GM19025 (cell line): ENCODE data around the gene TRAPPC12.

Source experiments
- ATAC-seq: cut with Tn5 transposase; IDR thresholded peaks from one replicate; pipeline ENCODE4 v1.9.1; 2021; ENCODE audit warnings: mild to moderate bottlenecking, low read depth, moderate library complexity; ENCODE audit not compliant: unreplicated experiment

TRAPPC12 gene

DNA sequence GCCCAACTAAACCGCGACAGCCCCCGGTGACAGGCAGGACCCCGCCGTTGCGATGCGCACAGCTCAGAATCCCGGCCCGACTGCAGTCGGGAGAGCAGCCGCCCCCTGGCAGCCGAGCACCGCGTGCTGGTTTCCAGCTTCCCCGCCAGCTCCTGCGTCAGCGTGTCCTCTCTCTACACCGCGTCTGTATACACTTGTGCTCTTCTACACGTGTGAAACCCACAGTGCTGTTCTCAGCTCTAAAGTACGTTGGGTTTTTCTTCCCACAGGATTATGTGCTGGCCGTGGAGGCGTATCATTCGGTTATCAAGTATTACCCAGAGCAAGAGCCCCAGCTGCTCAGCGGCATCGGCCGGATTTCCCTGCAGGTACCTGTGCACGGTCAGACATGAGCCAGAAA is 85.8 kb downstream of the TRAPPC12 start:
- no peak for ATAC-seq

DNA sequence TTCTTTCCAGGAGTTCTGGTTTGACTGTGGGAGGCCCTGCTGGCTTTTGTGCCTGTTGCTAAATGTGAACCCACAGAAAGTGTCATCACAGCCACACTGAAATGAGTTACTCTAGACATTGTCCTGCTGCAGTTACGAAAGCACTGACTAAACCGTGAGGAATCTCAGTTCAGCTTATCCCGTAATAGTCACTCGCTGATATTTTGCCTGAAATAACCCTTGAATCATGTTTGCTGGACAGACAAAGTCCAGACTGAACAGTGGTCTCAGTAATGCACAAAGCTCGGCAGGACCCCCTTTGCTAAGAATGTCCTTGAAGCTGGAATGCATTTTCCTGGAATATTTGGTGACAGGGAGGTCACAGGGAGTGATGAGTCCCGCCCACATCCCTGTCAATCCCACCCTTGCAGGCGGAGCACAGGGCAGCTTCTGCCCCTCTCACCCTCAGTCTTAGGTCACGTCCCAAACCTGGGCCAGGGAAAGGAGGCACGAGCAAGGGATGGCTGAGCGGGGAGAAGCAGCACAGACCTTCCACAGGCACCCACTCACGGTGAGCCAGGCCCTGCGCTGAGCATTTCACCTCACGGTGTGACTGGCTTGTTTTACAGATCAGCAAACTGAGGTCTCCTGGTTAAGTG is 86.5 kb downstream of the TRAPPC12 start:
- ATAC-seq, result no peak

DNA sequence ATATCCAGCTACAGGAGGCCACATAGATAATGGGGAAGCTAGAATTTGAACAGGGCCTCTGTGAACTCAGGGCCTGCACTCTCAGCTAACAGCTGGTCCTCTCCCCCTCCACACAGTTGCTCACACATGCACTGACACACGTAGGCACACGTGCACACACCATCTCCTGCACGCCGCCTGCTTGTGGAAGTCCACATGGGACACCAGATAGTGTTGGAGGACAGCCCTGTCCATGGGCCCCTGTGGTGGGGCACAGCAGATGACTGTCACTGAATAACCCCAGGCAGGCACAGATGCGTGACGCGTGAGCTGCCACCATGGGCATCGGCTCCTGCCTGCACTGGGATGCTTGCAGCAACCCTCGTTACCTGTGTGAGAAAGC is 87.0 kb downstream of the TRAPPC12 start:
- ATAC-seq, result no peak

DNA sequence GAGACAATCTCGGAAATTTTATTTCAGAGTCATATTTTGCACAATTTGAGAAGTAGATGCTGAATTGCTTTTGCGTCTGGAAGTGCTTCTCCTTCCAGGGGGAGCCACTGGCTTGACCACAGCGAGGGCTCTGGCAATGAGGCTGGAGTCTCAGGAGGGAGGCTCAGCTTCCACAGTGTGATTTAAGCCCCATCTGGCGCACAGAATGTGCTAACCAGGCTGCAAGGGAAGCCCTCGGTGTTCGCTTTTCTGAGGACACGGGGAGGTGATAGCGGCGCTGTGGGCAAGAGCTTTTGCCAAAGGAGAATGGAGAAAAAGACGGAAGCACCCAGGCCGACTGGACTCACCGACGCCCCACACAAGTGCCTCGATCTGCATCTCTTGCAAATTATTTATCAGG is 87.5 kb downstream of the TRAPPC12 start:
- ATAC-seq, result no peak

DNA sequence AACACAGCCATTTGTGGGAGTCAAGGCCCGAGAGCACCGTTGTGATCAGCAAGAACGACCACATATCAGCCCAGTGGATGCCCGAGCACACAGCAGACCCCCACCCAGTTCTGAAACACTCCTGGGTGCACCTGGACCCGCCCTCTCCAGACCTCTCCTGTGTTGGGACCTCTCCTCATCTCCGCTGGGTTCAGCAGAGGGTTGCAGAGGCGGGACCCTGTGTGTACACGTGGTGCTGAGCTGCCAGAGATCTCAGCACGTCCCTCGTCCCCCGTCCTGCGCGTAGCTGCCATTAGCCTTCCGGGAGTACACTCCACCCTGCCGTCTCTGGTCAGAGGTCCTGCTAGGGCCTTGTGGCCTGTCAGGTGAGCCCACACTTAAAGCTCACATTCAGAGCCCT is 88.2 kb downstream of the TRAPPC12 start:
- ATAC-seq, result no peak

DNA sequence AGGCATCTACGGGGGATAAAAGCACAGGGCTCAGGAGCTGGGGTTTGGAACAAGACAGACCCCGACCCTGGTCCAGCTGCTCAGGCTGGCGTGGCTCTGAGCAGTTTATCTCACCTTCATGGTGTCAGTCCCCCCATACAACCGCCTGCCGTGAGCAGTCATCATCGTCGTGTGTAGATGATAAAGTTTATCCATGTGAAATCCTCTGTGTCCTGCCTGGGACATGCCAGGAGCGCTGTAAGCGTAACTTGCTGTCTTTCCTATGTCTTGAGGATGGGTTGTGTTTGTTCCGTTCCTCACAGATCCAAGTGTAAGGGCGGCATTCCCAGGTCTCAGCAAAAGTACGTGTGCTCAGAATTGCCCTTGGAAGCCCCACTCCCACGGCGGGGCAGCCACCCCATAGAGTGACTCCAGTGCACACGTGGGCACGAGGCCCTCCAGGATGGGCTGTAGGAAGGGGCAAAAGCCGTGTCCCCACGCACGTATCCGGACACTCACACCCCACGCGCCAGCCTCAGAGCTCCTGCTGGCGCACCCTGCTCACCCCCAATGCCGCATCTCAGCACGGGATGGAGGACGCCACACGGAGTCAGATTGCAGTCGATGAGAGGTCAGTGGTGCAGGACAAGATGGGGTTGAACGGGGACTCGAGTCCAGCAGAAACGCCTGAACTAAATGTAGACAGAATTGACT is 88.9 kb downstream of the TRAPPC12 start:
- no peak for ATAC-seq

DNA sequence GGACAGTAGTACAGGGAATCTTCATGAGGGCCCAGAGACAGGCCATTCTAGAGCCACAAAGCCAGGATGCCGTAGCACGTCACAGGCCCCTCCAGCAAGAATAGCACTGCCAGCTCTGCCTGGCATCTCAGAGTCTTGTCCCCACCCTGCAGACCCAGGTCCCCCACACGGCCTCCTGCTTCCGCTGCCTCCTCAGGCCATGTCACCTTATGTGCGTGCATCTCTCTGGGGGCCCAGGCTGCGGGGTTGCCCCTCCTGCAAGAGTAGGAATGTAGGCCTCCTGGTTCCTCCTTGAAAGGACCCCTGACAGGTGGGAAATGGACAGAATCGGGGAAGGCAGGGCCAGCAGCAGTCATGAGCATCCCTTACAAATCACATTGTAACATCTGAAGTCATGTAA is 90.0 kb downstream of the TRAPPC12 start:
- no peak for ATAC-seq

DNA sequence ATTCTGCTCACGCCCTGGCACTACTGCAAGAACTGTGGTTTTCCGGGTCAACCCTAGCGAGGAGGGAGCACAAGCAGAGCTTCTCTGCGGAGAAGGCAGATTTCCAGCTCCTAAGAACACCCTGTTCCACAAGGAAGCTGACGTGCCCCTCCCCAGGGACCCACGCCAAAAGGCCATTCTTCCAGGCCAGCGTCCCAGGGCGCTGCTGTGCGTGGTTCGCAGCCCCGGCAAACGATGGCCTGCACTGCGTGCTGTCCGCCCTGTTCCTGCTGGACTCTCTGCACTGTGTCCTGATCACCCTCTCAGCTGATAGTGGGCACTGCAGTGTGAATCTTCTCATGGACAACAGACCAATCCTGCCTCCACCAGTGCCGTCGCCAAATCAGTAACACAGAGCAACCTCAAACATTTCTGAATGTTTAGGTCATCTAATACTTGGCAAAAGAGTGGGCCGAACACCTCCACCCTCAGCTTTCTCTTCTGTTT is 90.7 kb downstream of the TRAPPC12 start:
- ATAC-seq, result no peak

DNA sequence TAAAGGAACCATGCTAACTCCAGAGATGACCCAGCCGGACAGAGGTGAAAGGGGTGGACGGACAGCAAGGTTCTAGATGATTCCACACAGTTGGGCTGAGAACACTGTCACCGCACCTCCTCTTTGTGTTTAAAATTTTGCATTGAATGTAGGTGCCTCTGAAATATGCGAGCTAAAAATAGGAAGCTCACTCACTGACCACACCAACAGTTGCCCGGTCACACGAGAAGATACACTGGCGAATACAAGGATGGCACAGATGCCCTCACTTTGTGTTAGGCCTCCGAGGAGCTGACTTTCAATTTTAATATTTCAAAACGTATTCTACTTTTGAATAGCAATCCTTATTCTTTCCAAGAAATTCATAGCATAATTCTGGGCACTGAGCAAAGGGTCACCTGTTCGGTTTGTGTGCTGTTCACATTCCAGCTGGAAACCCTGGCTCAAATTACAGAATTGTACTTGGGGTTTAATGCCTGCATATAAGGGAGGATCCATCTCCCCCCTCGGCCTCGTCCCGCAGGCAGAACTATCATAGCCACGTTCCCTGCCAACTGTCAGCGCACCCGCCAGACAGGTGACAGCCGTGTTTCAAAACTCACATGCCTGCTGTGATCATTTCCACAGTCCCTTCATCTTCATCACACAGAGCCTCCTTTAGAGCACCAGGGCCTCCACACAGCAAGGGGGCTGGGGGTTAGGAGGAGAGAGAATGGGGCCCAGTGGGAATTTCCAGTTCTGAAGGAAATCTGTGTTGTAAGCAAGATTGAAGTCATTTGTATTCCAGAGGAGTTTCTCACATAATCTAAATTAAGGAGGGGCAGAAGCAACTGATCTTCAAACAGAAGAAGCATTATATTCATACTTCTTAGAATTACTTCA is 91.6 kb downstream of the TRAPPC12 start:
- no peak for ATAC-seq

DNA sequence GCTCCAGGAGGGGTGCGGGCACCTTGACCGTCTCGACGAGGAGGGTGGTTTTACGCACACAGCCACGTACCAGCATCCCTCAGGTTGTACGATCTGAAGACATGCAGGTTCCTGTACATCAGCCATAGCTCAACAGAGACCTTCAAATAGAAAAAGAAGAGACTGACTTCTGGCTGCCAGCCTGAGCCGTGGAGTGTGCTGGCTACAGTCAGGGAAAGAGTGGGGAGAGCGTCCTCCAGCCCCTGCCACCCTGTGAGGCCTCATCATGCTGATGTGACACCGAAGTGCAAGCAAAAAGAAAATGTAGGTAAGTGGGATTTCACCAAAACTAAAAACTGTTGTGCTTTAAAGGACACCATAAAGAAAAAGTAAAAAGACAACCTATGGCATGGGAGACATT is 92.8 kb downstream of the TRAPPC12 start:
- ATAC-seq, result no peak

DNA sequence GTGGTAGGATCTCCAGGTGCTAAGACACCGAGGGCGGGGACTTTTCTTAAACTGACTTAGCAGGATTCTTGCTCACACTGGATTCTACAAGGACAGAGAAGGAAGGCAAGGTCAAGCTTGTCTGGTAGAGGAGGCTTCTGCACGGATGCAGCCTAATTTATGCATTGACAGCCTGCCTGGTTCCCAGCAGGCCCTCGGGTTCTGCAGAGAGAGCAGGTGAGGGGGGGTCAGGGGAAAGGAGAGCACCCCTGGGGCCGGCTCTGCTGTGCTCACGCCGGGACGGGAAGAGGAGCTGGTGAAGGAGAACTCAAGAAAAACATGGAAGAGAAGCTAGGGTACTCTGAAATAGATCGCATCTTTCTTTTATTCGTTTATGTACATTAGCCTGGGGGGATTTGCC is 93.5 kb downstream of the TRAPPC12 start:
- ATAC-seq, result no peak

DNA sequence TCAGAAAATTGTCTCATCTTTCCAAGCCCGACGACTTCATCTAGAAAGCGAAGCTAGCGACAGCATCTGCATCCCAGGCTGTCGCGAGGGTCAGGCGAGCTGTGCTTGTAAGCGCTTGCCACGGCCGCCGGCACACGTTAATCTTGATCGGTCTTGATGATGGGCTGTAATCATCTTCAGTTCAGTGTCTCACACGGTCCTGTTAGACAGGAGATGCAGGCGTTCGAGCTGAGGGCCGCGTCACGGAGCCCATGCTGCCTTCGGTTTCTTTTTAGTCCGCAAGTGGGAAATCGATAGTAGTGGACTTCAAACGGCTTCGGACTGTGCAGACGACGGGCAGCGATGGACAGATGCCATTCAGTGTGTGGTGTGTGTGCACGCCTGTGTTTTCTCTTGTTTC is 96.3 kb downstream of the TRAPPC12 start:
- ATAC-seq, result no peak

DNA sequence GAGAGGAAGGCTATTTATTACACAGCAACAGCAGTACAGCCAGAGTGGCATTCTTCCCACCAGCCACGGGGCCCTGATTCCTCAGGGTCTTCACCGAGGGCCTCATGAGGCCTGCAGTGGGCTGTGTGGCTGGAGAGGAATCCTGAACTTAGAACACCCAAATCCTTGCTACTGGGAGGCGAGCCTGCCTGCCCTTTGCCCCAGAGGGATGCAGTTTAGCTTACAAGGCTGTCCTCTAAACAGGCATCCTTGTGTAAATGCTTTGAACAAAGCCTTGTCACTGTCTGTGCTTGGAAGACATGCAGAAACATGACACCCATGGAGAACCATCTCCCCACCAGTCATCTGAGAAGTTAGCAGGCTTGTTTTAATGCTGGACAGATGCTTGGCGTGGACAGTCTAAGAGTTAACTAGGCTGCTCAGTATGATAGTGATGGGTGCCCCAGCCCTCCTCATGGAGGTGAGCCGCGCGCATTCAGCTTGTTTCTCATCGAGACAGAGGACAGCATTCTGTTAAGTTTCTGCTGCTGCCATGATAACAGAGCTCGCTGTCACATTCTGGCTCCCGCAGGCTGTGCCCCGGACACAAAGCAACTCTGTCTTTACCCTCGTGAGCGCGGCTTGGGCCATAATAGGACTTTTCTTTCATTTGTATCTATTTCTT is 97.0 kb downstream of the TRAPPC12 start:
- no peak for ATAC-seq

DNA sequence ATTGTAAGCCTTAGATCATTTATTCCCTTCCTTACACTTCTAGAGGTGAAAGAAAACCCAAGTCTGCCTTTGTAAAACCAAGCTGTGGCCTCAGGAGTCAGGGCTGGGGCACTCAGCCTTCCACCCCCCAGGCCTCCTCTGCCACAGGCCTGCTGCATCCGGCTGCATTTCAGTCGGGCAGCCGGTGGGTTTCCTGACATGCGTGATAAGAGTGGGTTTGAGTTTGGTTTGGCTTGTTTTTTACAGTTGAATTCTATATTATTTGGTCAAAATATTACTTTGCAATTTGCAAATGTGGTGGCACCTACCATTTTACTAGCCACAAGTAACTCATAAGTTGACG is 97.5 kb downstream of the TRAPPC12 start:
- no peak for ATAC-seq

DNA sequence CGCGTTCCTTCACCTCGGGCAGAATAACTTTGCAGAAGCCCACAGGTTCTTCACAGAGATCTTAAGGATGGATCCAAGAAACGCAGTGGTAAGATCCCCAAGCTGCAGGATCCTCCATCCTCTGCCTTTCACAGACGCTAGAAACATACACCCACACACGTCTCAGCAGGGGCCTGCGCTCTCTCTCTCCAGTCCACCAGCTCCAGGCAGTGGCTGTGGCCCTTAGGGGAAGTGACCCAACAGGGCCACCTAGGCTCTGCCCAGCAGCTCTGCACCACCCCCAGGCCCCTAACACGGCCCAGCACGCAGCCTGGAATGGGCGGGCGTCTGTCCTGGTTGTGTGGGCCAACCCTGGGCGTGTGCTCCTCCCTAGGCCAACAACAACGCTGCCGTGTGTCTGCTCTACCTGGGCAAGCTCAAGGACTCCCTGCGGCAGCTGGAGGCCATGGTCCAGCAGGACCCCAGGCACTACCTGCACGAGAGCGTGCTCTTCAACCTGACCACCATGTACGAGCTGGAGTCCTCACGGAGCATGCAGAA is 99.4 kb downstream of the TRAPPC12 start:
- ATAC-seq, result no peak

DNA sequence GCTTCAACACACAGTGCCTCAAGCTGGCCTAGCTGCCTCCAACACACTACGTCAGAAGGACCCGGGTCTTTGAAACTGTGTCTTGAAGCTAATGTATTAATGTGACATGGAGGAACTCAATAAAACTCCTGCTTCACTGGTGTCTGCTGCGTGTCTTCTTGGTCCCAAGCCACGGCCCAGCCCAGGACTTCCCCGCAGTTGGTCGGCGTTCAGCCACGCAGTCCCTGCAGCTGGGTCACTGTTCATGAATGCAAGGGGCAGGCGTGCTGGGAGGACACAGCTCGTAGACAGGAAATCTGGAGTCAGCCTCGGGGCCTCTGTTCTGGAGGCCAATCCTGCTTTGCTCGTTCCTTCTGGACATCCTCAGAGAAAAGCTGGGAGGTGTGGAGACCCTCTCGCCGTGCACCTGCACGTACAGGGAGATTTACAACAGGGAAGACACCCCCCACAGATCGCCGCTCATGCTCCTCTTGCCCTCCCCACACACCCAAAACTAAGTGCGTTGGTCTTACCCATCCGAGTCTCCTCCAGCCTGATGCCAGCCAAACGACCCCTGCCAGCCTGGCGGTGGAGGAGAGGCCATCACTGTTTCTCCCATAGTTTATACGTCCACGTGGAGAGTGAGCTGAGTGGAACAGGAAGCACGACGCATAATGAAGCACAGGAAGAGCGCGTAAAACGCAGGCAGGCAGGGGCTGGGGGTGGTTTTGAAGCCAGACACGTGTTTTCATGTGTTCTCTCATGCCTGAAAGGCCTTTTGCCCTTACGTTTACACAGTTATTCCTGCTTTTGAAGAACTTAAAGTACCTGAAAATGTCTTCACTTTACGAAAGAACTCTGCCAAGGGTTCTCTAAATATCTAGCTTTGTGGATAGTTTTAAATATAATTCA is 100.2 kb downstream of the TRAPPC12 start:
- no peak for ATAC-seq

DNA sequence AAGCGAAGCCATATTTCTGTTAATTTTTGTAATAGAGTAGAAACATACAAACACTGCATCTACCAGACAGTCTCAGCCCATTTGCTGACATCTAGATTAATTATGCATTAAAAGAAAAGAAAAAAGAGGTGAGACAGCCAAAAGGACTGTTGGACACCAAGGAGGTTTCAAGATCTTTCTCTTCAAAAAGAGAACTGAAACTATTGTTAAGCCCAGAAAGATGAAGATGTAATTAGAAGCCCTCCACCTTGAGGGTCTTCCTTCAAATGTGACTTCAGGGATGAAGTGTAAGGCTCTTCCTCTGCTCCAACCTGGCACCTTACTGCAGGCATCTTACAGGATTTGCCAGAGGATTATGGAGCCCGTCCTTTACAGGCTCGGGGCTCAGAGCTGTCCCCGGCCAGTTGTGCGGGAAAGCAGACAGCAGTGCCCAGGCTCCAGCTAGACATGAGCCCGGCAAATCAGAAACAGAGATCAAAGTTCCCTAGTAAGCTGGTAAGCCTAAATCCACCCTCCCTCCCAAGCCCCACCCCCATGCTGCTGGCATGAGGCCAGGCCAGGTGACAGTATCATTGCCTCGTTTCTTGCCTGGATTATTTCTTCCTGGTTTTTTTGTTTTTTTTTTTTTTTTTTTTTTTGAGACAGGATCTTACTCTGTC is 101.0 kb downstream of the TRAPPC12 start:
- ATAC-seq, result no peak

DNA sequence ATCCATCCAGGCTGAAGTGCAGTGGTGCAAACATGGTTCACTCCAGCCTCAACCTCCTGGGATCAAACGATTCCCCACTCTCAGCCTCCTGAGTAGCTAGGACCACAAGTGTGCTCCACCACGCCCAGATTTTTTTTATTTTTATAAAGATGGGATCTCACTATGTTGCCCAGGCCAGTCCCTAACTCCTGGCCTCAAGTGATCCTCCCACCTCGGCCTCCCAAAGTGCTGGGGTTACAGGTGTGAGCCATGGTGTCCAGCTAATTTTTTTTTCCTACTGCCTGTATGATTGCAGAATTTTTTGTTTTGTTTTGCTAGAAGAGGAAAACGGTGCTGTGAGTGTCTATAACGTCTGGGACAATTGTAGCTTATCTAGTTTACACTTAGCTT is 101.5 kb downstream of the TRAPPC12 start:
- ATAC-seq, result no peak

DNA sequence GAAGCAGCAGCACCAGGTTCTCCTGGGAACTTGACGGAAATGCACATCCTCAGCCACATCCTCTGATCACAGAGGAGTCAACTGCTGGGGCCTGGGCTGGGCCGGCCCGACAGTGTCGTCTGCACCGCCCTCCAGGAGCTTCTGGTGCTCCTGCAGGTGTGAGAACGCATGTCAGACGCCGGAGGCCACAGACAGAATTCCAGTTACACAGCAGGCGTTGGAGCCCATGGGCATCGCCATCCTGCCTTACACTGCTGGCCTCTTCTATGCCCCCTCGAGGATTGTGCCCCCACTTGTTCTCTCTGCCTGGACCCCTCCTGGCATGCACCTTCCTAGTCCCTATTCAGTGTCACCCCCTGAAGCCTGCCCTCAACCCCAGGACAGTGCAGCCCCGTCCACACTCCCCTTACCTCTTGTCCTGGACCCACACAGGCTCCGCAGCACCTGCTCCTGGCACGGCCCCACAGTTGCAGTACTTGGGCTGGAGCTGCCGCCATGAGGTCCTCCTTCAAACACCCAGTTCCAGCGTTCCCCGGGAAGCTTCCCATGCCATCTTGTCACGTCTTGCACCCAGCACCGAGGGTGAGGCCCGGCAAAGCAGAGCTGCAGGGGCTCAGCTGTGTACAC is 102.4 kb downstream of the TRAPPC12 start:
- no peak for ATAC-seq
